ENCODE results near the gene H3-3A. TPM values are rescaled to one million over a fixed set of nuclear protein-coding genes. Genes with fewer than 3 reads are reported as not detected.
A peak's percentile ranks its signal among the peaks of the same experiment; 100 is the strongest.

Gene H3-3A
- total and polyA plus RNA-seq, 2 of the 8 experiments (the other 6 are each of a cell fraction or from before 2014, with no cell fraction given): 1,157 to 1,223 TPM

GRCh38 chr1:226108935-226109828 lies 46.7 kb downstream of the H3-3A start:
- no peak overlapping the region for H3K14ac ChIP-seq (ENCODE audit: insufficient read length)
- FAIRE-seq (no peak), DNase-seq (ENCODE audit: low read depth in 1 of 2, low spot score in 2 of 2) (no peak)
- 0 out of 2 replicates have a peak overlapping the region, but pooled peaks have one; percentile 20 for H2AFZ ChIP-seq (ENCODE audit: low read length)
- H3K4ac ChIP-seq (replicated peaks; ENCODE audit: insufficient read length, low read depth, low read length): no peak overlapping the region
- H3K9me3 ChIP-seq (ENCODE audit: insufficient read depth in 2 of 2, low read depth in 1 of 2, low read length in 1 of 2): no peaks in the 10 kb centered on the region
- no peaks in the 10 kb centered on the region for H4K20me1 ChIP-seq (replicated peaks in 1 of 2; ENCODE audit: control insufficient read depth in 1 of 2, insufficient read depth in 2 of 2, low read length in 2 of 2)
- H3K27me3 ChIP-seq (replicated peaks in 1 of 4; ENCODE audit: control insufficient read depth in 3 of 4, extremely low read depth in 1 of 4, insufficient read depth in 3 of 4, low read length in 3 of 4): peaks cover 0 to 6% (median 3%) of the 10 kb centered on the region in 4 experiments; a peak in 5 of 7 replicates
- H3K27ac ChIP-seq (ENCODE audit: low read depth, low read length): no peak overlapping the region; the same call in 1 of the 2 replicates
- H3K4me3 ChIP-seq (ENCODE audit: extremely low read depth in 1 of 4, insufficient read depth in 2 of 4, low read depth in 3 of 4, low read length in 4 of 4): peak overlapping the region; percentile 59 to 83 (median 60)
- H3K9ac ChIP-seq (replicated peaks in 1 of 4; ENCODE audit: extremely low read depth in 1 of 4, low read depth in 3 of 4, low read length in 3 of 4): peak overlapping the region in 1 of 4 experiments; percentile 42; a peak in 1 of 7 replicates
- no peak overlapping the region; the same call in 1 of the 2 replicates for H2BK15ac ChIP-seq (ENCODE audit: low read length)
- H2BK120ac ChIP-seq (replicated peaks; ENCODE audit: low read depth, low read length): no peak overlapping the region
- CTCF ChIA-PET (ENCODE audit: partially characterized antibody): interaction anchor here (0.7 to 5.7 kb wide), 7 partner anchors 10 to 105 kb away, joined by 3 to 35 read pairs (median 5); no protein-coding TSS in a partner anchor
- peak overlapping the region; percentile 39; the same call in 1 of the 2 replicates for H2AK5ac ChIP-seq (ENCODE audit: low read depth, low read length)
- H2BK5ac ChIP-seq (ENCODE audit: low read depth, low read length): no peak overlapping the region
- H4K91ac ChIP-seq (replicated peaks; ENCODE audit: insufficient read length, low read length): no peak overlapping the region
- peak overlapping the region; percentile 87; the same call in 1 of the 2 replicates for H3K18ac ChIP-seq (ENCODE audit: extremely low read depth, low read length)
- peaks cover 15 to 38% (median 34%) of the 10 kb centered on the region in 4 experiments for H3K4me1 ChIP-seq (replicated peaks in 1 of 4; ENCODE audit: control insufficient read depth in 3 of 4, insufficient read depth in 4 of 4, low read length in 3 of 4)
- no peaks in the 10 kb centered on the region; the same call in 1 of the 2 replicates for H3K79me1 ChIP-seq (ENCODE audit: low read depth, low read length)
- no peak overlapping the region for H4K5ac ChIP-seq (ENCODE audit: insufficient read length, low read depth, low read length)
- H3K79me2 ChIP-seq (ENCODE audit: control insufficient read depth in 1 of 2, insufficient read depth in 2 of 2, low read length in 2 of 2): no peaks in the 10 kb centered on the region
- H3K23me2 ChIP-seq (ENCODE audit: low read depth, low read length): peaks cover 14% of the 10 kb centered on the region; the same call in 1 of the 2 replicates
- H2BK20ac ChIP-seq (ENCODE audit: low read length): no peak overlapping the region
- H4K8ac ChIP-seq (ENCODE audit: extremely low read depth, insufficient read depth, low read length): peak overlapping the region; percentile 53; the same call in 1 of the 2 replicates
- no peak overlapping the region; the same call in 1 of the 2 replicates for H2BK12ac ChIP-seq (ENCODE audit: low read depth, low read length)
- peak overlapping the region; percentile 79 to 84 for H3K4me2 ChIP-seq (ENCODE audit: insufficient read depth in 1 of 2, low read depth in 2 of 2, low read length in 2 of 2)
- no peak overlapping the region for H3K56ac ChIP-seq (replicated peaks; ENCODE audit: insufficient read length, low read depth, low read length)
- H3K36me3 ChIP-seq (ENCODE audit: control insufficient read depth in 2 of 4, insufficient read depth in 4 of 4, low read length in 3 of 4): no peaks in the 10 kb centered on the region
- TF ChIP-seq ASH2L (IDR thresholded peaks at IDR 0.05; ENCODE audit: low read length) (peak; percentile 15), TAF1 (IDR thresholded peaks at IDR 0.05; ENCODE audit: low read depth, low read length) (no peak), MAX (IDR thresholded peaks at IDR 0.05) (0 out of 2 replicates have a peak, but pooled peaks have one; percentile 4), SAP30 (IDR thresholded peaks at IDR 0.05; ENCODE audit: insufficient read depth, insufficient replicate concordance, low read length) (peak; percentile 83), RBBP5 (IDR thresholded peaks at IDR 0.05; ENCODE audit: borderline replicate concordance, low read depth, low read length) (no peak), TBP (IDR thresholded peaks at IDR 0.05; ENCODE audit: low read depth, low read length) (0 out of 2 replicates have a peak, but pooled peaks have one; percentile 11), RFX5 (IDR thresholded peaks at IDR 0.05; ENCODE audit: borderline replicate concordance, low read depth, low read length) (no peak)
- POLR2A ChIA-PET (ENCODE audit: partially characterized antibody): interaction anchor here (0.9 to 5.7 kb wide), 13 partner anchors 8 to 109 kb away, joined by 3 to 48 read pairs (median 5); partner anchors contain the start of gene H3-3A
- 17% methylated on average over 23 of the region's 23 CpGs; no CpG with 5 or more reads in 1 of the 2 experiments for WGBS, 2 experiments (ENCODE audit: extremely low coverage in 1 of 2, insufficient coverage in 1 of 2, insufficient read length in 1 of 2, insufficient replicate concordance in 2 of 2, low coverage in 1 of 2, low lambda C conversion rate in 2 of 2, missing lambda C conversion rate in 1 of 2)
- H3K23ac ChIP-seq (ENCODE audit: insufficient read length): no peak overlapping the region

Data from H1 (cell line).